Fibroblast of the aortic adventitia (primary cell): ENCODE data around the gene RGPD3. TPM values are rescaled to one million over a fixed set of nuclear protein-coding genes. Genes with fewer than 3 reads are reported as not detected.

Source experiments
- DNase-seq: peaks from one replicate; pipeline ENCODE4 v3.0.0-alpha.2; 2010; ENCODE audit warnings: low read depth
- H3K4me3 ChIP-seq: 2 replicates; pipeline ENCODE4 v1.5.1; 2011; ENCODE audit warnings: low read depth, mild to moderate bottlenecking, control low read depth, low read length, moderate library complexity
- total RNA-seq: library from RNA; depleted of rRNA; stranded (reverse); fragments of >200 nt; gene quantifications from 2 replicates; pipeline ENCODE4 v1.2.3, GENCODE V29; 2012; ENCODE audit warnings: low replicate concordance
- TF ChIP-seq, protein P1 (sequence below): IDR thresholded peaks from 2 replicates; pipeline ENCODE4 v1.5.1; 2011; ENCODE audit warnings: mild to moderate bottlenecking, low read length, control low read depth, inconsistent platforms; ENCODE audit not compliant: insufficient read depth

The RGPD3 gene
- total RNA-seq, 1 donor, result 0.45 TPM

DNA sequence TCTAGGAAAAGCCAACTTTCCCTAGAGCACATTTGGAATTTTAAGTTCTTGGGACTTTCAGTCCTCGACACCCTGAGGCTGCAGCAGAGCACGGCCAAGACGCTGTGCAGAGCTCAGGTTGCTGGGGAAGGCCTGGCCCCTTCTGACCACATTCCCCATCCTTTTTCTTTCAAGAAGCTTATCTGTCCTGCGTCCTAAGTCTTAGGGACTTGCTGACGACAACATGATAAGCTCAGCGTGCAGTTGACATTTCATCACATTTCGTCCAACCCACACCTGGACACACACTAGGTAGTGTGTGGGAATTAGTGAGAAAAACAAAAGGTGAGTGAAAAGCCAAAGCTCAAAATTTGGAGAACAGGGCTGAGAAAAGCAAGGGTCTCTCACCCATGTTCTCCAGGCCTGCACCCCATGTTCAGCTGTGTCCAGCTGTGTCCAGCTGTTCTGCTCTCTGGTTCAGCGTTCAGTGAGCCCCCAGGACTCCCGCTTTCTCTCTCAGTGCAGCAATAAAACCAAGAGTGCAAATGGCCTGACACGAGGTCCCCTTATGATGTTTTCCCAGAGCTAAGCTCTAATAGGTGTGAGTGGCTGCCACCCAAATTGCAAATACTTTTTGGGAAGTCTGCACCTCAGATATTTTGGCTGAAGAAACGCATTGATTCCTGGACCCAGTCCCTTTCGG is 101.9 kb downstream of the RGPD3 start:
- TF ChIP-seq, protein P1, sequence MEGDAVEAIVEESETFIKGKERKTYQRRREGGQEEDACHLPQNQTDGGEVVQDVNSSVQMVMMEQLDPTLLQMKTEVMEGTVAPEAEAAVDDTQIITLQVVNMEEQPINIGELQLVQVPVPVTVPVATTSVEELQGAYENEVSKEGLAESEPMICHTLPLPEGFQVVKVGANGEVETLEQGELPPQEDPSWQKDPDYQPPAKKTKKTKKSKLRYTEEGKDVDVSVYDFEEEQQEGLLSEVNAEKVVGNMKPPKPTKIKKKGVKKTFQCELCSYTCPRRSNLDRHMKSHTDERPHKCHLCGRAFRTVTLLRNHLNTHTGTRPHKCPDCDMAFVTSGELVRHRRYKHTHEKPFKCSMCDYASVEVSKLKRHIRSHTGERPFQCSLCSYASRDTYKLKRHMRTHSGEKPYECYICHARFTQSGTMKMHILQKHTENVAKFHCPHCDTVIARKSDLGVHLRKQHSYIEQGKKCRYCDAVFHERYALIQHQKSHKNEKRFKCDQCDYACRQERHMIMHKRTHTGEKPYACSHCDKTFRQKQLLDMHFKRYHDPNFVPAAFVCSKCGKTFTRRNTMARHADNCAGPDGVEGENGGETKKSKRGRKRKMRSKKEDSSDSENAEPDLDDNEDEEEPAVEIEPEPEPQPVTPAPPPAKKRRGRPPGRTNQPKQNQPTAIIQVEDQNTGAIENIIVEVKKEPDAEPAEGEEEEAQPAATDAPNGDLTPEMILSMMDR, result no peak
- no peak overlapping the region for H3K4me3 ChIP-seq
- no peak for DNase-seq

DNA sequence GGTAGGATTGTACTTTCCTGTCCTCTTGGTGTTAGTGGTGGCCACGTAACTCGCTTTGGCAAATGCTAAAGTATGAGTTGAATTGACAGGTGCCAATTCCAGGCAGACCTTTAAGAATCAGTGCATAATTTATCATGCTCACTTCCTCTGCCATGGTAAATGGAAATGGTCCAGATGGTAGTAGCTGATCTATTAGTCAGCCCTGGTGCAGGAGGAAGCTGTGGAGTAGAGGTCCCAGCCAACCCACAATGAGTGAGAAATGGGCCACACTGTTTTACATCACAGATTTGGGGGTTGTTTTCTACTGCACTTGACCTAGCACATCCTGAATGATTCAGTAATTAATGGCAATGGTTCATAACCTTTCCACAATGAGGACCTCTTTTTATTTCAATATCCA is 104.4 kb downstream of the RGPD3 start:
- no peak for DNase-seq
- TF ChIP-seq, protein P1, result no peak

DNA sequence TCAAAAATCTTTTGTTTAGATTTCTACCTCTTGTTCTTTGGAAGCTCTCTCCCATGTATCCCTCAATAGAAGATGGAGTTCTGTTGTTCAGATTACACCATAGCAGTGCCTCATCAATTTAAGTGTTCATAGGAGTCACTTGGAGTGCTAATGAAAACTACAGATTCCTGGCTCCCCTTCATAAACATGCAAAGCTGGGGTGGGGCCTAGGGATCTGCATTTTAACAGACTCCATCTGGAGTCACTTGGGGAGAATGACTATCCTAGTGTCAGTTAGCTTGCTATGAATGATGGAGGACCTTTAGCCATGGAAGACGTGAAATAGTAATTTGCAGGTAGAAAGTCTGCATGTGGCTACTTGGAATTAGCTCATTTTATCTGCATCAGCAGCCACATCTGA is 105.4 kb downstream of the RGPD3 start:
- no peak overlapping the region for H3K4me3 ChIP-seq
- DNase-seq, result no peak
- TF ChIP-seq, protein P1, result no peak

More for the DNA sequence above, 104.4 kb downstream of the RGPD3 start:
- H3K4me3 ChIP-seq, result no peak overlapping the region

GRCh38 chr2:106359512-106359911 is 108.7 kb downstream of the RGPD3 start:
- no peak for DNase-seq
- TF ChIP-seq, protein P1, result no peak
- H3K4me3 ChIP-seq, result no peak overlapping the region

DNA sequence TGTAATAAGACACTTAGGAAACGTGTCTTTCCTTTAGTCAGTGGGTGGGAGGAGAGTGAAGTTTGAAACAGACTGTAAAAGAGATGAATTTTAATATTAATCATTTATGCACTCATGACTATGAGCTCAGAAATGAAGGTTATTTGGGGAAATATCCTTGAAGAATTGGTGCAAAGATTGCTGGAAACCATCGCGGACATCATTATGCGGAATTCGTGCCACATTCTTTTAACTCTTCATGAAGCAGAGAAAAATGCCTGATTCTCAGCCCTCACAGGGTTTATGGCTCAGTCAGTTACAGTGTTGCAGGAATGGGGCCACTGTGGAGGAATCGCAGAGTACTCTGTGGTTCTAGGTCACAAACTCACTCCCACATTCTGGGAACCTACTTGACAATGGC is 109.7 kb downstream of the RGPD3 start:
- DNase-seq, result no peak
- H3K4me3 ChIP-seq, result no peak overlapping the region
- TF ChIP-seq, protein P1, result no peak

DNA sequence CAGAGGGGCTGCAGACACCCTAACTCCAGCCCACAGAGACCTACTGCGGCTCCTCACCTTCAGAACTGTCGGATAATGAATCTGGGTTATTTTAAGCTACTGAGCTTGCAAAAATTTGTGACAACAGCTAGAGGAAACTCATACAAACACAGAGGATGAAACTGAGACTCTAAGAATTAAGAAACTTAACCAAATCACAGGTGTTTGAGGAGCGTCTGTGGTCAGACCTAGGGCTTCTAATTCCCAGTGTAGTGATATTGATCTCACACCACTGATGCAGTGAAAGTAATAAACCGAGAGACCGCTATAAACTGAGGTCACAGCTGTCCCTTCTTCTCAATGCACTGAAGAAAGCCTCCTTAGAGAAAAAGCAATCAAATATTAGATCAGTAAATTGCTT is 110.1 kb downstream of the RGPD3 start:
- DNase-seq, result no peak
- TF ChIP-seq, protein P1, result no peak
- H3K4me3 ChIP-seq, result no peak overlapping the region

- DNase-seq, result no peak
- TF ChIP-seq, protein P1, result no peak
- H3K4me3 ChIP-seq, result no peak overlapping the region
Observed at GRCh38 chr2:106356291-106356690, 111.9 kb downstream of the RGPD3 start.
